ENCODE results near the gene TRAF5.
"Not testable (repeated sequence)": the region's sequence is repeated elsewhere in the genome, so short reads cannot be mapped to it uniquely, and the experiment has no call there.

GRCh38 chr1:211390829-211391228, 64.2 kb downstream of the TRAF5 start:
- TF ChIP-seq NFE2L2 (IDR thresholded peaks at IDR 0.05; ENCODE audit: low read depth, low read length); CTCF (conservative IDR thresholded peaks at IDR 0.05; ENCODE audit: low read depth, low read length); POLR2A (IDR thresholded peaks at IDR 0.05; ENCODE audit: low read depth, low read length); USF2 (IDR thresholded peaks at IDR 0.05; ENCODE audit: low read depth, low read length); BHLHE40 (IDR thresholded peaks at IDR 0.05; ENCODE audit: low read depth, low read length); FOS (IDR thresholded peaks at IDR 0.05; ENCODE audit: low read depth, low read length): not testable (repeated sequence)
